Measurements from ENCODE around the gene HDAC11. TPM values are rescaled to one million over a fixed set of nuclear protein-coding genes. Genes with fewer than 3 reads are reported as not detected.
"Not testable (repeated sequence)": the region's sequence is repeated elsewhere in the genome, so short reads cannot be mapped to it uniquely, and the experiment has no call there.

HDAC11 gene
- total RNA-seq, 6 donors from 2014 or later = 11.5 to 28.1 (median 18.0) TPM

- Histone ChIP-seq H3K36me3 (peaks cover 0 to 8% (median 2%) of the 10 kb centered on the region in 4 donors), H3K27me3 (no peaks in the 10 kb centered on the region), H3K9me3 (no peaks in the 10 kb centered on the region), H3K4me1 (peaks cover 22 to 28% (median 24%) of the 10 kb centered on the region in 4 donors), H3K4me3 (no peak overlapping the region), H3K27ac (peak overlapping the region; percentile 66 to 77 (median 67))
- 37 to 39% methylated on average over 4 to 7 of the region's 7 CpGs for WGBS, 2 donors
- TF ChIP-seq EP300 (IDR thresholded peaks at IDR 0.05) (no peak), CTCF (IDR thresholded peaks at IDR 0.05) (no peak), POLR2A (IDR thresholded peaks at IDR 0.05) (peak in 1 of 4 donors; percentile 41), POLR2AphosphoS5 (IDR thresholded peaks at IDR 0.05) (peak in 1 of 2 donors; percentile 33)
- ATAC-seq (ENCODE audit: low FRiP score in 2 of 2) (peak; percentile 58 to 90), DNase-seq (peak; percentile 65 to 90)
These were observed 4.9 kb downstream of the HDAC11 start for GRCh38 chr3:13484851-13485590.

- DNase-seq = peak in 1 of 2 donors; percentile 61
- H3K36me3 ChIP-seq; H3K4me3 ChIP-seq; ATAC-seq (ENCODE audit: low FRiP score in 2 of 2); H3K27me3 ChIP-seq; H3K9me3 ChIP-seq: not testable (repeated sequence)
- Histone ChIP-seq H3K4me1 (peaks cover 18 to 22% (median 21%) of the 10 kb centered on the region in 4 donors), H3K27ac (peak overlapping the region; percentile 66 to 77 (median 67))
- WGBS, 2 donors = 51 to 63% methylated on average over 9 of the region's 9 CpGs
These were observed 5.8 kb downstream of the HDAC11 start for GRCh38 chr3:13485630-13486562.

- 86 to 100% methylated on average over 1 to 4 of the region's 4 CpGs for WGBS, 2 donors
- peaks cover 0 to 8% (median 2%) of the 10 kb centered on the region in 4 donors for H3K36me3 ChIP-seq
- no peak for DNase-seq
These were observed 7.3 kb downstream of the HDAC11 start for GRCh38 chr3:13487403-13487802.

GRCh38 chr3:13491206-13491974 lies 11.3 kb downstream of the HDAC11 start:
- peaks cover 0 to 8% (median 3%) of the 10 kb centered on the region in 4 donors for H3K36me3 ChIP-seq
- DNase-seq = no peak
- WGBS, 2 donors = 93 to 98% methylated on average over 6 to 8 of the region's 8 CpGs

More at GRCh38 chr3:13487403-13487802, 7.3 kb downstream of the HDAC11 start:
- H3K9me3 ChIP-seq = no peaks in the 10 kb centered on the region
- H3K27me3 ChIP-seq = no peaks in the 10 kb centered on the region
- H3K4me1 ChIP-seq = peaks cover 12 to 21% (median 17%) of the 10 kb centered on the region in 4 donors
- no peak overlapping the region for H3K4me3 ChIP-seq
- no peak for ATAC-seq (ENCODE audit: low FRiP score in 2 of 2)
- no peak overlapping the region for H3K27ac ChIP-seq
- TF ChIP-seq EP300 (IDR thresholded peaks at IDR 0.05) = no peak
- TF ChIP-seq POLR2A (IDR thresholded peaks at IDR 0.05) = no peak
- TF ChIP-seq CTCF (IDR thresholded peaks at IDR 0.05) = no peak
- TF ChIP-seq POLR2AphosphoS5 (IDR thresholded peaks at IDR 0.05) = no peak

More at GRCh38 chr3:13491206-13491974, 11.3 kb downstream of the HDAC11 start:
- Histone ChIP-seq H3K27ac (no peak overlapping the region), H3K27me3 (no peaks in the 10 kb centered on the region), H3K9me3 (no peaks in the 10 kb centered on the region), H3K4me1 (peaks cover under 1 to 2% (median under 1%) of the 10 kb centered on the region in 4 donors), H3K4me3 (no peak overlapping the region)
- TF ChIP-seq CTCF (IDR thresholded peaks at IDR 0.05) (no peak), EP300 (IDR thresholded peaks at IDR 0.05) (no peak), POLR2AphosphoS5 (IDR thresholded peaks at IDR 0.05) (no peak), POLR2A (IDR thresholded peaks at IDR 0.05) (no peak)
- no peak for ATAC-seq (ENCODE audit: low FRiP score in 2 of 2)

Data from upper lobe of left lung (tissue), 6 donors.